Body of pancreas (tissue), 4 donors: Measurements from ENCODE around the gene H19.

Source experiments
- POLR2A ChIP-seq, 3 donors: fragments of 450-650 bp; IDR thresholded peaks; one replicate each; pipeline ENCODE4 v1.6.1; 2016; ENCODE audit warnings: antibody characterized with exemption in 3 of 3, mild to moderate bottlenecking in 2 of 3
- TF ChIP-seq, protein P1 (sequence below), 7 experiments: fragments of 450-650 bp in 4 of 7; fragments of 200-600 bp in 3 of 7; sonication (generic) in 3 of 7; IDR thresholded peaks; one replicate each; pipeline ENCODE4 v1.5.1; 2016 to 2019; ENCODE audit warnings: antibody characterized with exemption in 7 of 7

DNA sequence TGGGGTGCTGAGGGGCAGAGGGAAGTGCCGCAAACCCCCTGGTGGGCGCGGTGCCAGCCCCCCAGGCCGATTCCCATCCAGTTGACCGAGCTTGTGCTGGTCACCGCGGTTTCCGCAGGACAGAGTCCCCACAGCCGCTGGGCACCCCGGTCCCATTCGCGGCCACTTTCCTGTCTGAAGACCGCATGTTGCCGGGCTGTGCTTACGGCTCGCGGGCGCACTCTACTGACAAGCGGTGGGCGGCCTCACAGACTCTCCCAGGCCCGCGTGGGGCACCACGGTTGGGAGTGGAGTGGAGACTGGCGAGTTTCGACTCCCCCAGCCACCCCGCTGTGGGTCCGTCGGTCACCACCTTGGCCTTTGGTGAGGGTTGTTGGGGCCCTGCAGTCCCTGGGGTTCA lies 648 bp upstream of the H19 start:
- TF ChIP-seq, protein P1, sequence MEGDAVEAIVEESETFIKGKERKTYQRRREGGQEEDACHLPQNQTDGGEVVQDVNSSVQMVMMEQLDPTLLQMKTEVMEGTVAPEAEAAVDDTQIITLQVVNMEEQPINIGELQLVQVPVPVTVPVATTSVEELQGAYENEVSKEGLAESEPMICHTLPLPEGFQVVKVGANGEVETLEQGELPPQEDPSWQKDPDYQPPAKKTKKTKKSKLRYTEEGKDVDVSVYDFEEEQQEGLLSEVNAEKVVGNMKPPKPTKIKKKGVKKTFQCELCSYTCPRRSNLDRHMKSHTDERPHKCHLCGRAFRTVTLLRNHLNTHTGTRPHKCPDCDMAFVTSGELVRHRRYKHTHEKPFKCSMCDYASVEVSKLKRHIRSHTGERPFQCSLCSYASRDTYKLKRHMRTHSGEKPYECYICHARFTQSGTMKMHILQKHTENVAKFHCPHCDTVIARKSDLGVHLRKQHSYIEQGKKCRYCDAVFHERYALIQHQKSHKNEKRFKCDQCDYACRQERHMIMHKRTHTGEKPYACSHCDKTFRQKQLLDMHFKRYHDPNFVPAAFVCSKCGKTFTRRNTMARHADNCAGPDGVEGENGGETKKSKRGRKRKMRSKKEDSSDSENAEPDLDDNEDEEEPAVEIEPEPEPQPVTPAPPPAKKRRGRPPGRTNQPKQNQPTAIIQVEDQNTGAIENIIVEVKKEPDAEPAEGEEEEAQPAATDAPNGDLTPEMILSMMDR (IDR thresholded peaks at IDR 0.05): no peak
- TF ChIP-seq POLR2A (IDR thresholded peaks at IDR 0.05): no peak
